DND-41 (cell line): ENCODE measurements around the gene ZCCHC14.

Experiments used
- ATAC-seq: fragments of 200-7000 bp; cut with Tn5 transposase; 3 replicates; pipeline ENCODE4 v1.9.1; 2021; ENCODE audit warnings: low read depth; ENCODE audit not compliant: insufficient read depth
- DNase-seq: peaks from one replicate; pipeline ENCODE4 v3.0.0-alpha.2; 2020
- H2AFZ ChIP-seq: 2 replicates; pipeline ENCODE4 v1.6.0; 2012; ENCODE audit warnings: low read depth, low read length
- H3K27ac ChIP-seq: 2 replicates; pipeline ENCODE4 v1.5.1; 2012; ENCODE audit warnings: low read length, inconsistent platforms
- H3K27me3 ChIP-seq: fragments of 200-600 bp; sonication (generic); 2 replicates; pipeline ENCODE4 v1.6.0; 2012; ENCODE audit warnings: low read length, mild to moderate bottlenecking, inconsistent platforms; ENCODE audit not compliant: insufficient read depth, poor library complexity
- H3K36me3 ChIP-seq: 2 replicates; pipeline ENCODE4 v1.5.1; 2012; ENCODE audit warnings: low read length, inconsistent platforms; ENCODE audit not compliant: insufficient read depth
- H3K4me1 ChIP-seq: 2 replicates; pipeline ENCODE4 v1.5.1; 2012; ENCODE audit warnings: mild to moderate bottlenecking, low read length; ENCODE audit not compliant: insufficient read depth
- H3K4me2 ChIP-seq: 2 replicates; pipeline ENCODE4 v1.6.0; 2012; ENCODE audit warnings: mild to moderate bottlenecking, moderate library complexity, low read length, inconsistent platforms; ENCODE audit not compliant: insufficient read depth
- H3K4me3 ChIP-seq, 2 experiments: fragments of 200-600 bp in 1 of 2; shearing (Covaris generic) in 1 of 2; 2 replicates each; pipeline ENCODE4 v1.5.1; 2012 to 2016; ENCODE audit warnings: inconsistent platforms in 2 of 2, low read length in 2 of 2, mild to moderate bottlenecking in 2 of 2, low read depth in 1 of 2, moderate library complexity in 1 of 2
- H3K79me2 ChIP-seq: 2 replicates; pipeline ENCODE4 v1.6.0; 2012; ENCODE audit warnings: low read length, inconsistent platforms; ENCODE audit not compliant: insufficient read depth
- H3K9ac ChIP-seq: 2 replicates; pipeline ENCODE4 v1.6.0; 2012; ENCODE audit warnings: low read depth, mild to moderate bottlenecking, inconsistent platforms, low read length, moderate library complexity
- H3K9me3 ChIP-seq: 2 replicates; pipeline ENCODE4 v1.5.1; 2012; ENCODE audit warnings: low read length, moderate library complexity, mild to moderate bottlenecking, inconsistent platforms; ENCODE audit not compliant: insufficient read depth, severe bottlenecking
- H4K20me1 ChIP-seq: 2 replicates; pipeline ENCODE4 v1.6.0; 2012; ENCODE audit warnings: low read length; ENCODE audit not compliant: insufficient read depth
- EZH2 ChIP-seq: IDR thresholded peaks from 3 replicates; pipeline ENCODE4 v1.6.1; 2012; ENCODE audit warnings: borderline replicate concordance, low read depth, mild to moderate bottlenecking, moderate library complexity, low read length, inconsistent platforms; ENCODE audit not compliant: severe bottlenecking
- TF ChIP-seq, protein P1 (sequence below): IDR thresholded peaks from 2 replicates; pipeline ENCODE4 v1.5.1; 2012; ENCODE audit warnings: borderline replicate concordance, low read length, moderate library complexity, mild to moderate bottlenecking; ENCODE audit not compliant: poor library complexity, severe bottlenecking; ENCODE audit errors: extremely low read depth

ZCCHC14 gene

DNA sequence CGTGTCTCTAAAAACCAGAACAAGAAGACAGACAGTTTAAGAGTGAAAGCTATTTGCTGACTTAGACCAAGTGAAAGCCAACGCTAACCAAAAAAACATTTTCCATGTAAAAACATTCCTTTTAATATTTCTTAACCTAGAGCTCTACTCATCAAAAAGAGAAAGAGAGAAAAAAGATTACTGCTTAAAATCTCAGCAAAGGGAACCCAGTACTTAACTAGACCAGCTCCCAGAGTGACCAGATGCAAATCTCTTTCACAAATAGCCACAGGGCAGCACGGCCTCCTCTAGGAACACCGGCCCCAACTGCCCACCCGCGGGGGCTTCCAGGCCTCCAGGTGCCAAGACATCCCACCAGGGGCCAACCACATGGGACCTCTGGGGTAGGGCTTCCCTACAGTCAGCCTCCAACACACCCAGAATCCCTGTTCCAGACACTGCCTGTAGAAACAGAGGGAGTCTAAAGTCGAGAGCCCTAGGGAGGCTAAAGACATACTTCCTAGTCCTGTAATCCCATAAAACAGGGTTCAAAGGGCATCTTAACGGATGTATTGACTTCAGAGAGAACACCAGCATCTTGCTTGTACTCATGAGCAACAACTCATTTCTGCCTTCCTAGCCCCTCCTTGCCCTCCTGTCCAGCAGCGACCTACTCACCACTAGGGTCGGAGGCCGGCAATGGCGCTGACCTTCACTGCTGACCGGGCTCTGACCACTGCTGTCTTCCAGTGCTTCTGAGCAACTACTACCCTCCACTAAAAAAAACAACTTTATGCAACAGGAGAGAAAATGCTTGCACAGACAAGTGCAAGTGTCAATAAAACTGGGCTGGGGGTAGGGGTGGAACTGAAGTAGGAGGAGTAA lies 21.3 kb downstream of the ZCCHC14 start:
- Histone ChIP-seq H3K27me3 (peaks cover 5% of the 10 kb centered on the region), H2AFZ (no peak overlapping the region), H3K9ac (no peak overlapping the region), H3K36me3 (no peaks in the 10 kb centered on the region), H3K4me2 (no peak overlapping the region), H3K79me2 (no peaks in the 10 kb centered on the region), H3K27ac (no peak overlapping the region), H3K4me3 (no peak overlapping the region), H3K4me1 (no peaks in the 10 kb centered on the region), H4K20me1 (no peaks in the 10 kb centered on the region; the same call in 1 of the 2 replicates), H3K9me3 (no peaks in the 10 kb centered on the region)
- ATAC-seq: no peak
- no peak for DNase-seq
- TF ChIP-seq, protein P1, sequence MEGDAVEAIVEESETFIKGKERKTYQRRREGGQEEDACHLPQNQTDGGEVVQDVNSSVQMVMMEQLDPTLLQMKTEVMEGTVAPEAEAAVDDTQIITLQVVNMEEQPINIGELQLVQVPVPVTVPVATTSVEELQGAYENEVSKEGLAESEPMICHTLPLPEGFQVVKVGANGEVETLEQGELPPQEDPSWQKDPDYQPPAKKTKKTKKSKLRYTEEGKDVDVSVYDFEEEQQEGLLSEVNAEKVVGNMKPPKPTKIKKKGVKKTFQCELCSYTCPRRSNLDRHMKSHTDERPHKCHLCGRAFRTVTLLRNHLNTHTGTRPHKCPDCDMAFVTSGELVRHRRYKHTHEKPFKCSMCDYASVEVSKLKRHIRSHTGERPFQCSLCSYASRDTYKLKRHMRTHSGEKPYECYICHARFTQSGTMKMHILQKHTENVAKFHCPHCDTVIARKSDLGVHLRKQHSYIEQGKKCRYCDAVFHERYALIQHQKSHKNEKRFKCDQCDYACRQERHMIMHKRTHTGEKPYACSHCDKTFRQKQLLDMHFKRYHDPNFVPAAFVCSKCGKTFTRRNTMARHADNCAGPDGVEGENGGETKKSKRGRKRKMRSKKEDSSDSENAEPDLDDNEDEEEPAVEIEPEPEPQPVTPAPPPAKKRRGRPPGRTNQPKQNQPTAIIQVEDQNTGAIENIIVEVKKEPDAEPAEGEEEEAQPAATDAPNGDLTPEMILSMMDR: no peak
- TF ChIP-seq EZH2: no peak

DNA sequence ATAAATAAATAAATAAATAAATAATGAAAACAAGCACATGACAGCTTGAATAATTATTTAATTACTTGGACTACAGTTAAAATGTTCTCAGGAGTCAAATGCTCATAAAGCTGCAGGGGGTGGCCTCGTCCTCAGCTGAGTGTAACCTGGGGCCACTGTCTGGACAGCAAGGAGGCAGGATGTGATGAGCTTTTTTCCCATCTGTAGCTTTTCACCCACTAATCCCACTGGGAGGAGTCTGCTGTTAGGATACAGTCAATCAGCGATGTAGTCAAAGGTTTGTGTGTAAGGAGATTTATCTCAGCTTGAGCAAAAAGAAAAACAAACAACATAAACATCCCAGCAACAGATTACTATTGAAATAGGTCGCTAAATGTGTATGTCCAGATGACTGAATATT lies 22.5 kb downstream of the ZCCHC14 start:
- TF ChIP-seq EZH2: no peak
- TF ChIP-seq, protein P1: no peak
- Histone ChIP-seq H3K27me3 (peaks cover 5% of the 10 kb centered on the region), H4K20me1 (no peaks in the 10 kb centered on the region; the same call in 1 of the 2 replicates)

DNA sequence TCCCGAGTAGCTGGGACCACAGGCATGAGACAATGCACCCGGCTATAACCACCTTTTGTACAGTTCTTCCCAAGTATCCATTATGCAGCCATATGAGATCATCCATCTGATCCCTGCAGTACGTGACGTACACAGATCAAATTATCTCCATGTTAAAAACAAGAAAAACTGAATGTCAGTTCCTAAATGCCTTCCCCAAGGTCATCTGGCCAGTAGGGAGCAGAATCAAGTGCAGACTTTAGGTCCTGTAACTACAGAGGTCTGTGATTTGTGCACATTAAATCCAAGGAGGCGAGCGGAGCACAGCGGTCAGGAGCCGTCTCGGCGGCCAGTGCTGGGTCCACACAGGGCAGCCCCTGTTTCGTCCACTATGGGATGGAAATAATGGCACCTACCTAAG lies 23.7 kb downstream of the ZCCHC14 start:
- Histone ChIP-seq H3K27ac (no peak overlapping the region), H4K20me1 (no peaks in the 10 kb centered on the region; the same call in 1 of the 2 replicates)

More for the DNA sequence above, 22.5 kb downstream of the ZCCHC14 start:
- ATAC-seq (no peak), DNase-seq (no peak)
- Histone ChIP-seq H3K27ac (no peak overlapping the region), H3K9ac (no peak overlapping the region), H2AFZ (no peak overlapping the region), H3K36me3 (no peaks in the 10 kb centered on the region), H3K79me2 (no peaks in the 10 kb centered on the region), H3K4me1 (peaks cover 3% of the 10 kb centered on the region), H3K9me3 (no peaks in the 10 kb centered on the region), H3K4me2 (no peak overlapping the region), H3K4me3 (no peak overlapping the region)

More for the DNA sequence above, 23.7 kb downstream of the ZCCHC14 start:
- no peak overlapping the region for H3K4me3 ChIP-seq
- no peaks in the 10 kb centered on the region for H3K79me2 ChIP-seq
- peaks cover 8% of the 10 kb centered on the region for H3K27me3 ChIP-seq
- H3K9ac ChIP-seq: no peak overlapping the region
- no peak overlapping the region for H2AFZ ChIP-seq
- no peaks in the 10 kb centered on the region for H3K9me3 ChIP-seq
- DNase-seq: no peak
- TF ChIP-seq, protein P1: no peak
- no peak for TF ChIP-seq EZH2
- no peak for ATAC-seq
- H3K4me2 ChIP-seq: no peak overlapping the region
- peaks cover 14% of the 10 kb centered on the region for H3K4me1 ChIP-seq
- H3K36me3 ChIP-seq: no peaks in the 10 kb centered on the region
